B cell (primary cell): ENCODE results near the gene ZDHHC18.

Experiments used
- CTCF ChIP-seq: fragments of 200-600 bp; IDR thresholded peaks from one replicate; pipeline ENCODE4 v1.8.0; 2022; ENCODE audit warnings: antibody characterized with exemption, mild to moderate bottlenecking
- EZH2 ChIP-seq: IDR thresholded peaks from 2 replicates; pipeline ENCODE4 v1.6.1; 2012; ENCODE audit warnings: borderline replicate concordance, low read depth, mild to moderate bottlenecking, moderate library complexity, low read length; ENCODE audit not compliant: insufficient read depth, poor library complexity, severe bottlenecking

- no peak for TF ChIP-seq CTCF
- TF ChIP-seq EZH2, result no peak
Measured at GRCh38 chr1:26784023-26784871, 42.2 kb upstream of the ZDHHC18 start.
